Activated CD4-positive, alpha-beta memory T cell treated with anti-CD3 and anti-CD28 coated beads, Interleukin-2, amount 10 ng/mL, durations not matched to agents 7 days and 5 days (primary cell): ENCODE data around the gene GLRX. TPM values are rescaled to one million over a fixed set of nuclear protein-coding genes. Genes with fewer than 3 reads are reported as not detected.
"Not testable (repeated sequence)": the region's sequence is repeated elsewhere in the genome, so short reads cannot be mapped to it uniquely, and the experiment has no call there.

Experiments
- CTCF ChIA-PET: fragments of 350-600 bp; sonication (Branson Sonifier 250); formaldehyde crosslinking; loops from one replicate; lab custom pipeline; 2021; ENCODE audit warnings: antibody characterized with exemption, inconsistent platforms; lab: Charles Lee
- POLR2A ChIA-PET: fragments of 350-600 bp; sonication (Branson Sonifier 250); formaldehyde crosslinking; loops from one replicate; lab custom pipeline; 2021; ENCODE audit warnings: antibody characterized with exemption; lab: Charles Lee
- DNase-seq: peaks from one replicate; pipeline ENCODE4 v3.0.0-alpha.2; 2020
- H3K27ac Mint-ChIP-seq: one replicate; pipeline ENCODE4 v1.8.0; 2021; ENCODE audit warnings: mild to moderate bottlenecking, mixed read lengths
- H3K27me3 Mint-ChIP-seq: one replicate; pipeline ENCODE4 v1.8.0; 2021; ENCODE audit warnings: mixed read lengths
- H3K36me3 Mint-ChIP-seq: one replicate; pipeline ENCODE4 v1.8.0; 2021; ENCODE audit warnings: low read depth, mixed read lengths
- H3K4me1 Mint-ChIP-seq: one replicate; pipeline ENCODE4 v1.8.0; 2021; ENCODE audit warnings: mixed read lengths
- H3K4me3 Mint-ChIP-seq: one replicate; pipeline ENCODE4 v1.8.0; 2021; ENCODE audit warnings: mild to moderate bottlenecking, mixed read lengths
- H3K9me3 Mint-ChIP-seq: one replicate; pipeline ENCODE4 v1.8.0; 2021; ENCODE audit warnings: mixed read lengths
- total RNA-seq, 2 experiments: library from RNA; stranded (reverse); gene quantifications; one replicate each; pipeline ENCODE4 v1.2.3, GENCODE V29; 2021

Gene GLRX
- total RNA-seq, 2 experiments from 2014 or later = 71.6 to 72.5 TPM

DNA sequence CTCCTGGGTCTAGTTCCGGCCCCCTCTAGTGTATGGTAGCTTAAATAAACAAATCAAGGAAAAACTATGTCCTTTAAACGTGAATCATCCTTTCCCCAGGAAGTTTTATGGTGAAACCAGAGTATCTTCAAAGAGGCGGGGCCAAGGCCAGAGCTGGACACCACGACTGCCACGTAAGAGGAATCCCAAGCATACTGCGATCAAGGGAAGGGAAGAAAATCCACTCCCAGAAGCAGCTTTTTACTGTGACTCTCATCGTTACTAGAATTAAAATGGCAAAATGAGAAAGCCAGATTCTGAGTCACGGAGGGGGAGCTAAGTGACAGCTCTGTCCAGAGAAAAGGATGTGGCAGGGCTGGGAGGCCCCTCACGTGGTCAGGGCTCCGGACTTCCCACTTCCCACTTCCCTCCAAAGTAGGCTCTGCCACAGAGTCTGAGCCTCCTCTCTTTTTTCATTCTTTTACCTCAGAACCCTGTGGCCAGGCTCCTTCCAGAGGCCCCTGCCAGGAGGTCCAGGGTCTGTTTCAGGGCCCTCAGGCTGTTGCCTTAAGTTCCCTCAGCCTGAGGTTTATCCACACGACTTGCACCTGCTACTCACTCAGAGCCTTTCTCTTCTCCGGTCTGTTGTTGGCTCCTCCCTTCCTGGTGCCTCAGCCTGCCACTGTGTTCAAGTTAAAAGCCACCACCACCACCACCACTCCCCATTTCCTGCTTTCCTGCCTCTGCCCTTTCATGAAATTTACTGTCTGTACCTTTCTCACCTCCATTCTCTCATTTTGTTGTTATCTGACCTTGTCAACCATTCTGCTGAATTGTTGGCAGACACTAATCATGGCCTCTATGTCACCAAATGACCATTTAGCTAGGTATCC, 1.4 kb upstream of the GLRX start:
- H3K9me3 Mint-ChIP-seq = no peaks in the 10 kb centered on the region
- CTCF ChIA-PET = interaction anchor here (1.4 to 8.5 kb wide), 10 partner anchors 8 to 180 kb away, joined by 4 to 75 read pairs (median 10); partner anchors contain the start of gene RFESD
- H3K27me3 Mint-ChIP-seq = no peaks in the 10 kb centered on the region
- POLR2A ChIA-PET = interaction anchor here (0.6 to 7.6 kb wide), 18 partner anchors 8 to 1073 kb away, joined by 3 to 113 read pairs (median 4); partner anchors contain the start of genes CAST, ELL2 and RFESD
- H3K4me1 Mint-ChIP-seq = peaks cover 61% of the 10 kb centered on the region
- H3K4me3 Mint-ChIP-seq = peak overlapping the region; percentile 91
- H3K36me3 Mint-ChIP-seq = peaks cover 12% of the 10 kb centered on the region
- H3K27ac Mint-ChIP-seq = peak overlapping the region; percentile 88
- DNase-seq = peak; percentile 82

DNA sequence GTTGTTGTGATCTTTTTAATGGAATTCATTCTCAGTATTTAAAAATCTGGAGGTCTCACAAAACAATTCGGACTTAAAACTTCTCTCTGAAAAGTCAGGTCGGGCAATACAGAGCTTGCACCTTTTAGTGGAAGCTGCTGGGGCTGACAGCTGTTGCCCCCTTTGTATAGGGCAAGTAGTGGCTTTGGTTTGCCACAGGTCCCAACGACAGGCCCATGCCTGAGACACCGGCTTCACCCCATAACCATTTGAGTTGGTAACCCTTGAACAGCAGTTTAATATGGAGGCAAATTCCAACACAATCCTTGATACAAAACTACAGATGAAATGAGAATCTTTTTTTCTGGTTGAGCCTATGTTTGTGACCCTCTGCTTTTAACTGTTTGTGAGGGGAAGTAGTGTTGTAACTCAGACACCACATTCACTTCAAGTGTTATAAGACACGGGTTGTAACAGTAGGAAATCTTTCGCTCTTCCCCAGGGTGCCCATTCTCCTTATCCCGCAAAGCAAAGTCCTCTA, 752 bp upstream of the GLRX start:
- Mint-ChIP-seq H3K9me3 (no peaks in the 10 kb centered on the region), H3K27ac (peak overlapping the region; percentile 88), H3K4me3 (peak overlapping the region; percentile 91), H3K4me1 (peaks cover 68% of the 10 kb centered on the region), H3K27me3 (no peaks in the 10 kb centered on the region), H3K36me3 (peaks cover 19% of the 10 kb centered on the region)
- DNase-seq = no peak
- ChIA-PET POLR2A (interaction anchor here (0.7 to 7.6 kb wide), 16 partner anchors 9 to 1073 kb away, joined by 3 to 113 read pairs (median 5); partner anchors contain the start of genes ELL2 and RFESD), CTCF (interaction anchor here (1.4 to 8.5 kb wide), 11 partner anchors 8 to 179 kb away, joined by 4 to 75 read pairs (median 9); partner anchors contain the start of gene RFESD)

DNA sequence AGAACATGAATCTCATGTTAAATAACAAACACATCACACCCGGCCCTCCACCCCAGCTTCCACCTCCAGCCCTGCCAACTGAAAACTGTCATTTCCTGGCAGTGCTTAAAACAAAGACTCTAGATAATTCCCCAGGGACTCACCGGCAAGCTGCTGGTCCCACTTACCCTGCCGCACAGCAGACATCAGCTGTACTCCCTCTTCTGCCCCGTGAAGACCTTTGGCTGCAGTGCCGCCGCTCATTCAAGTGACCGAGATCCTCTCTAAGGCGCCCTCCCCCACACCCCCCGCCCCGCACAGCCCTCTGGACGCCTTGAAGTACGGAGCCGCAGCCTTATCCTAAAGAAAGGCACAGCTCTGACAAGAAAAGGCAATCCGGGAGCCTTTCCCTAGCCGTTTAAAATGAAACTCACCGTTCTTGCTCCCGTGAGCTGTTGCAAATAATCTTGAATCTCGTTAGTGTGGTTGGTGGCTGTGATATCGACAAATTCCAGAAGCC, 434 bp downstream of the GLRX start:
- POLR2A ChIA-PET = interaction anchor here (0.9 to 7.6 kb wide), 11 partner anchors 8 to 246 kb away, joined by 3 to 113 read pairs (median 6); partner anchors contain the start of gene RFESD
- Mint-ChIP-seq H3K4me3 (peak overlapping the region; percentile 91), H3K27ac (peak overlapping the region; percentile 88), H3K27me3 (no peaks in the 10 kb centered on the region), H3K4me1 (peaks cover 71% of the 10 kb centered on the region), H3K9me3 (no peaks in the 10 kb centered on the region), H3K36me3 (peaks cover 30% of the 10 kb centered on the region)
- DNase-seq = peak; percentile 32
- CTCF ChIA-PET = interaction anchor here (0.6 to 8.5 kb wide), 12 partner anchors 9 to 175 kb away, joined by 3 to 75 read pairs (median 9); partner anchors contain the start of gene RFESD

- no peak for DNase-seq
- CTCF ChIA-PET = interaction anchor here (0.6 to 8.5 kb wide), 12 partner anchors 10 to 180 kb away, joined by 3 to 75 read pairs (median 9); partner anchors contain the start of gene RFESD
- peak overlapping the region; percentile 88 for H3K27ac Mint-ChIP-seq
- H3K9me3 Mint-ChIP-seq = no peaks in the 10 kb centered on the region
- H3K27me3 Mint-ChIP-seq = no peaks in the 10 kb centered on the region
- H3K36me3 Mint-ChIP-seq = peaks cover 37% of the 10 kb centered on the region
- peak overlapping the region; percentile 91 for H3K4me3 Mint-ChIP-seq
- H3K4me1 Mint-ChIP-seq = peaks cover 78% of the 10 kb centered on the region
- POLR2A ChIA-PET = interaction anchor here (0.9 to 7.6 kb wide), 10 partner anchors 11 to 245 kb away, joined by 3 to 113 read pairs (median 8); partner anchors contain the start of gene RFESD
Measured at GRCh38 chr5:95821110-95822021, 1.2 kb downstream of the GLRX start.

GRCh38 chr5:95818181-95819147, 4.1 kb downstream of the GLRX start:
- Mint-ChIP-seq H3K36me3 (peaks cover 63% of the 10 kb centered on the region), H3K27ac (peak overlapping the region; percentile 68), H3K9me3 (no peaks in the 10 kb centered on the region), H3K27me3 (no peaks in the 10 kb centered on the region), H3K4me3 (peak overlapping the region; percentile 66), H3K4me1 (peaks cover 76% of the 10 kb centered on the region)
- DNase-seq = no peak
- ChIA-PET POLR2A (interaction anchor here (0.6 to 7.6 kb wide), 6 partner anchors 8 to 172 kb away, joined by 3 to 113 read pairs (median 6); partner anchors contain the start of gene RFESD), CTCF (interaction anchor here (1.0 to 8.5 kb wide), 6 partner anchors 9 to 172 kb away, joined by 3 to 75 read pairs (median 8); partner anchors contain the start of gene RFESD)

- Mint-ChIP-seq H3K27me3 (no peaks in the 10 kb centered on the region), H3K27ac (peak overlapping the region; percentile 68), H3K36me3 (peaks cover 71% of the 10 kb centered on the region), H3K9me3 (no peaks in the 10 kb centered on the region), H3K4me1 (peaks cover 77% of the 10 kb centered on the region), H3K4me3 (peak overlapping the region; percentile 66)
- peak; percentile 57 for DNase-seq
- CTCF ChIA-PET = interaction anchor here (1.2 to 8.5 kb wide), 3 partner anchors 8 to 36 kb away, joined by 3 to 75 read pairs (median 63); no protein-coding TSS in a partner anchor
- POLR2A ChIA-PET = interaction anchor here (1.0 to 1.4 kb wide), 2 partner anchors 18 to 20 kb away, joined by 3 read pairs; no protein-coding TSS in a partner anchor
Measured at GRCh38 chr5:95817430-95817829, 5.1 kb downstream of the GLRX start.

- Mint-ChIP-seq H3K36me3 (peaks cover 78% of the 10 kb centered on the region), H3K4me3 (peak overlapping the region; percentile 66), H3K9me3 (no peaks in the 10 kb centered on the region), H3K27ac (peak overlapping the region; percentile 68), H3K27me3 (no peaks in the 10 kb centered on the region), H3K4me1 (peaks cover 83% of the 10 kb centered on the region)
- DNase-seq = no peak
- ChIA-PET CTCF (interaction anchor here (1.0 to 1.3 kb wide), 3 partner anchors 22 to 35 kb away, joined by 3 to 5 read pairs (median 4); no protein-coding TSS in a partner anchor), POLR2A (interaction anchor here (1.0 to 1.4 kb wide), 2 partner anchors 19 to 21 kb away, joined by 3 read pairs; no protein-coding TSS in a partner anchor)
Measured at GRCh38 chr5:95816776-95817175, 5.8 kb downstream of the GLRX start.

DNA sequence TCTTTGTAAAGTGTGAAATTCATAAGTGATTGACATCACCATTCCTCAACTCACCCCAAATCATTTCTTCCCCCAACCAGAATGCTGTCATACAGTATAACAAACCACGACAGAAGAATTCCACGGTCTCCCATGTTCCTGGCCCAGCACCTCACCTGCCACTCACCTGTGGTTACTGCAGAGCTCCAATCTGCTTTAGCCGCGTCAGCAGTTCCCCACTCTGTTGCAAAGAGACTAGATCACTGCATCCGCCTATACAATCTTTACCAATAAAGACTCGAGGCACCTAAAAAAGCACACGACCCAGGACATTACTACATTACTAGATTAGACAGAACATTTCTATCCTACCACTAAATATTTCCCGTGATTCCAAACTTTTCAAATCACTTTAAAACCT, 6.2 kb downstream of the GLRX start:
- H3K27ac Mint-ChIP-seq = no peak overlapping the region
- ChIA-PET POLR2A (no interaction called here), CTCF (interaction anchor here (0.9 to 1.3 kb wide), 4 partner anchors 8 to 35 kb away, joined by 3 to 5 read pairs (median 4); no protein-coding TSS in a partner anchor)
- no peak for DNase-seq
- peaks cover 86% of the 10 kb centered on the region for H3K4me1 Mint-ChIP-seq
- no peaks in the 10 kb centered on the region for H3K27me3 Mint-ChIP-seq
- H3K9me3 Mint-ChIP-seq = no peaks in the 10 kb centered on the region
- peaks cover 76% of the 10 kb centered on the region for H3K36me3 Mint-ChIP-seq
- H3K4me3 Mint-ChIP-seq = no peak overlapping the region

- ChIA-PET CTCF (interaction anchor here (0.9 to 1.2 kb wide), 2 partner anchors 7 to 23 kb away, joined by 3 read pairs; no protein-coding TSS in a partner anchor), POLR2A (no interaction called here)
- Mint-ChIP-seq H3K27me3 (no peaks in the 10 kb centered on the region), H3K36me3 (peaks cover 74% of the 10 kb centered on the region), H3K27ac (no peak overlapping the region), H3K4me1 (peaks cover 88% of the 10 kb centered on the region), H3K9me3 (no peaks in the 10 kb centered on the region), H3K4me3 (no peak overlapping the region)
- DNase-seq = no peak
Measured at GRCh38 chr5:95815155-95815729, 7.3 kb downstream of the GLRX start.

GRCh38 chr5:95813035-95813434, 9.5 kb downstream of the GLRX start:
- H3K4me3 Mint-ChIP-seq, DNase-seq, H3K27me3 Mint-ChIP-seq, H3K27ac Mint-ChIP-seq, H3K9me3 Mint-ChIP-seq: not testable (repeated sequence)
- ChIA-PET CTCF (interaction anchor here (1.4 to 1.6 kb wide), 2 partner anchors 11 to 32 kb away, joined by 4 to 8 read pairs; partner anchors contain the start of gene GLRX), POLR2A (interaction anchor here (5.9 kb wide), 1 partner anchor 9 kb away, joined by 113 read pairs; the partner anchor contains the start of gene GLRX)
- Mint-ChIP-seq H3K36me3 (peaks cover 66% of the 10 kb centered on the region), H3K4me1 (peaks cover 90% of the 10 kb centered on the region)
